NCI-H2227 treated with DMSO at 0.1 percent for 48 hours (cell line): ENCODE measurements around the gene OSBPL8.

Experiments used
- DNase-seq: peaks from one replicate; lab custom pipeline; 2025; lab: John Stamatoyannopoulos, UW

OSBPL8 gene

DNA sequence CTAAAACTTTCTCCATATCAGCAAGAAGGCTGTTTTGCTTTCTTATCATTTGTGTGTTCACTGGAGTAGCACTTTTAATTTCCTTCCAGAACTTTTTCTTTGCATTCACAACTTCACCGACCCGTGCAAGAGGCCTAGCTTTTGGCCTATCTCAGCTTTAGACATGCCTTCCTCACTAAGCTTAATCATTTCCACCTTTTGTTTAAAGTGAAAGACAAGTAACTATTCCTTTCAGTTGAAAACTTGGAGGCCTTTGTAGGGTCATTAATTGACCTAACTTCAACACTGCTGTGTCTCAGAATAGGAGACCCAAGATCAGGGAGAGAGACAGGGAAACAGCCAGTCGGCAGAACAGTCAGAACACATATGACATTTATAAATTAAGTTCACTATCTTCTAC is 250.7 kb downstream of the OSBPL8 start:
- DNase-seq = no peak

DNA sequence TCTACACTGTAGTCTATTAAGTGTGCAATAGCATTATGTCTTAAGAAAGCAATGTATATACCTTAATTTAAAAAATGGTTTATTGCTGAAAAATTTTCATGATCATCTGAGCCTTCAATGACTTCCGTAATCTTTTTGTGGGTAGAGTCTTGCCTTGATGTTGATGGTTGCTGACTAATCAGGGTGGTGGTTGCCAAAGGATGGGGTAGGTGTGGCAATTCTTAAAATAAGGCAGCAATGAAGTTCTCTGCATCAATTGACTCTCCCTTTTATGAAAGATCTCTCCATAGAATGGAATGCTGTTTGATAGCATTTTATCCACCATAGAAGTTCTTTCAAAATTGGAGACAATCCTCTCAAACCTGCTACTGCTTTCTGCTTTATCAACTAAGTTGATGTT is 252.5 kb downstream of the OSBPL8 start:
- DNase-seq = no peak

DNA sequence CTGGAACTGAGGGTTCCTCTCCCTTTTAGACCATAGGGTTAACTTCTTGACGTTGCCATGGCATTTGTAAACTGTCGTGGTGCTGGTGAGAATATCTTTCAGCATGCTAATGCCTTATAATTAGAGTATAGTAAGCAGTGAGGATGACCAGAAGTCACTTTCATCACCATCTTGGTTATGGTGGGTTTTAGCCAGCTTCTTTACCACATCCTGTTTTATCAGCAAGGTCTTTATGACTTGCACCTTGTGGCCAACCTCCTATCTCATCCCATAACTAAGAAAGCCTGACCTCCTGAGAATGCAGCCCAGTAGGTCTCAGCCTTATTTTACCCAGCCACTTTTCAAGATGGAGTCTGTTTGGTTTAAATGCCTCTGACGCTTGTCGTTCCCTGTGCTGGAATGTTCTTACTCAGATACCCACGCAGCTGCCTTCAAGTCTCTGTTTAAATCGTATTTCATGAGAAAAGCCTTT is 255.5 kb downstream of the OSBPL8 start:
- DNase-seq = no peak

DNA sequence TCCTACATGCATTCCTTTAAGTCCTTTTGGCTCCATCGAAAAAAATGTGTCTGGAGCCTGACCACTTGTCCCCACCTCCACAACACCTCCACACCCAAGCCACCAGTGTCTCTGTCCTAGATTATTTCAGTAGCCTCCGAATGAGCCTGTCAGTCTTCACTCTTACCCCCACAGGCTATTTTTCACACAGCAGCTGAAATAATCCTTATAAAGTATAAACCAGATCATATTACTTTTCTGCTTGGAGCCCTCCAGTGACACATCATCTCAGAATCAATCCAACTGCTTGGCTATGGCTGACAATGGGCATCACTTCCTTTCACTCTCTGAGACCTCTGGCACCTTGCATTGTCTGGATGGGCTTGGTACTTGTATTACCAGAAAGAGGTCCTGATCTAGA is 256.2 kb downstream of the OSBPL8 start:
- no peak for DNase-seq
